AG04450 (cell line): ENCODE measurements around the gene MORC3. TPM values are rescaled to one million over a fixed set of nuclear protein-coding genes. Genes with fewer than 3 reads are reported as not detected.
A peak's percentile ranks its signal among the peaks of the same experiment; 100 is the strongest.
"Not testable (repeated sequence)": the region's sequence is repeated elsewhere in the genome, so short reads cannot be mapped to it uniquely, and the experiment has no call there.

Experiments
- CTCF ChIA-PET: fragments of 300-600, 350-600 bp; formaldehyde crosslinking; extraction: SDS; loops from one replicate; lab custom pipeline; 2022; ENCODE audit warnings: antibody characterized with exemption, inconsistent platforms; lab: Charles Lee
- POLR2A ChIA-PET: fragments of 350-600 bp; formaldehyde crosslinking; extraction: SDS; loops from one replicate; lab custom pipeline; 2021; ENCODE audit warnings: antibody characterized with exemption, inconsistent platforms; lab: Yijun Ruan, JAX
- DNase-seq: peaks from one replicate; pipeline ENCODE4 v3.0.0-alpha.2; 2011; ENCODE audit warnings: low read depth, low spot score
- H3K27ac ChIP-seq: one replicate; pipeline ENCODE4 v1.5.1; 2012; ENCODE audit warnings: low read depth, low read length, control low read depth
- H3K27me3 ChIP-seq: one replicate; pipeline ENCODE4 v1.6.0; 2012; ENCODE audit warnings: low read length; ENCODE audit not compliant: control insufficient read depth, insufficient read depth
- H3K4me3 ChIP-seq: 2 replicates; pipeline ENCODE4 v1.5.1; 2011; ENCODE audit warnings: mild to moderate bottlenecking, low read depth, low read length, control low read depth
- H3K9me3 ChIP-seq: 2 replicates; pipeline ENCODE4 v1.5.1; 2012; ENCODE audit warnings: low read length; ENCODE audit not compliant: control insufficient read depth, insufficient read depth
- CTCF ChIP-seq: IDR thresholded peaks from 2 replicates; pipeline ENCODE4 v1.5.1; 2011; ENCODE audit warnings: low read depth, low read length, control low read depth, inconsistent platforms
- polyA plus RNA-seq: library from polyadenylated mRNA; depleted of rRNA; stranded (reverse); fragments of >200 nt; gene quantifications from 2 replicates; pipeline ENCODE4 v1.2.3, GENCODE V29; 2011

The MORC3 gene
- polyA plus RNA-seq, 1 experiment: 31.6 TPM

GRCh38 chr21:36306872-36307534 is 13.0 kb upstream of the MORC3 start:
- H3K9me3 ChIP-seq: no peaks in the 10 kb centered on the region; the same call in 1 of the 2 replicates
- no peak for TF ChIP-seq CTCF
- H3K4me3 ChIP-seq: no peak overlapping the region
- no peaks in the 10 kb centered on the region for H3K27me3 ChIP-seq
- no peak overlapping the region for H3K27ac ChIP-seq
- ChIA-PET POLR2A (no interaction called here), CTCF (no interaction called here)
- no peak for DNase-seq

GRCh38 chr21:36310016-36310415 is 10.0 kb upstream of the MORC3 start:
- H3K27me3 ChIP-seq: no peaks in the 10 kb centered on the region
- no peak overlapping the region for H3K4me3 ChIP-seq
- H3K27ac ChIP-seq: no peak overlapping the region
- DNase-seq: no peak
- POLR2A ChIA-PET: no interaction called here
- CTCF ChIA-PET: no interaction called here
- no peaks in the 10 kb centered on the region; the same call in 1 of the 2 replicates for H3K9me3 ChIP-seq
- TF ChIP-seq CTCF: no peak

- DNase-seq, H3K27me3 ChIP-seq, H3K4me3 ChIP-seq, CTCF ChIA-PET, H3K9me3 ChIP-seq, POLR2A ChIA-PET, H3K27ac ChIP-seq: not testable (repeated sequence)
Observed at GRCh38 chr21:36313446-36313845, 6.6 kb upstream of the MORC3 start.

- H3K27ac ChIP-seq, H3K9me3 ChIP-seq, H3K4me3 ChIP-seq, DNase-seq, CTCF ChIA-PET, POLR2A ChIA-PET, H3K27me3 ChIP-seq: not testable (repeated sequence)
Observed at GRCh38 chr21:36316045-36316444, 4.0 kb upstream of the MORC3 start.

GRCh38 chr21:36316872-36317484 is 3.0 kb upstream of the MORC3 start:
- no peak overlapping the region for H3K27ac ChIP-seq
- H3K27me3 ChIP-seq: no peaks in the 10 kb centered on the region
- no peaks in the 10 kb centered on the region; the same call in 1 of the 2 replicates for H3K9me3 ChIP-seq
- TF ChIP-seq CTCF: no peak
- no peak overlapping the region for H3K4me3 ChIP-seq
- ChIA-PET POLR2A (no interaction called here), CTCF (interaction anchor here (0.6 kb wide), 1 partner anchor 283 kb away, joined by 6 read pairs; no protein-coding TSS in a partner anchor)
- no peak for DNase-seq

GRCh38 chr21:36319406-36319766 is 611 bp upstream of the MORC3 start:
- peak overlapping the region; percentile 56 for H3K4me3 ChIP-seq
- H3K9me3 ChIP-seq, H3K27me3 ChIP-seq, DNase-seq: not testable (repeated sequence)
- H3K27ac ChIP-seq: peak overlapping the region; percentile 59
- ChIA-PET POLR2A (interaction anchor here (0.5 to 2.3 kb wide), 17 partner anchors 17 to 267 kb away, joined by 3 to 15 read pairs (median 5); partner anchors contain the start of gene CBR3), CTCF (interaction anchor here (0.6 to 0.9 kb wide), 2 partner anchors 22 to 59 kb away, joined by 3 read pairs; no protein-coding TSS in a partner anchor)
